Erythroblast (primary cell): ENCODE results near the gene FNIP2.

Experiments
- GATA1 ChIP-seq: IDR thresholded peaks from 2 replicates; pipeline ENCODE4 v1.6.1; 2011; ENCODE audit warnings: low read depth, mild to moderate bottlenecking, control low read depth, low read length, moderate library complexity
- POLR2A ChIP-seq: IDR thresholded peaks from 2 replicates; pipeline ENCODE4 v1.6.1; 2011; ENCODE audit warnings: mild to moderate bottlenecking, low read length

- TF ChIP-seq POLR2A (no peak), GATA1 (no peak)
Observed at GRCh38 chr4:158789853-158790252, 21.0 kb downstream of the FNIP2 start.
